GM12892 (cell line): Measurements from ENCODE around the gene SERINC3.

ENCODE experiments used
- POLR2A ChIP-seq: IDR thresholded peaks from 2 replicates; pipeline ENCODE4 v1.6.1; 2011; ENCODE audit warnings: low read depth, low read length, control low read depth
- TAF1 ChIP-seq: IDR thresholded peaks from 2 replicates; pipeline ENCODE4 v1.6.1; 2011; ENCODE audit warnings: low read depth, mild to moderate bottlenecking, control low read depth, low read length, borderline replicate concordance

- TF ChIP-seq POLR2A (no peak), TAF1 (no peak)
Measured at GRCh38 chr20:44504402-44505307, 17.2 kb downstream of the SERINC3 start.
